Astrocyte (in vitro differentiated cells and primary cell): ENCODE data around the gene NUTM2B.
"Not testable (repeated sequence)": the region's sequence is repeated elsewhere in the genome, so short reads cannot be mapped to it uniquely, and the experiment has no call there.

Source experiments
- CTCF ChIP-seq: IDR thresholded peaks from 2 replicates; pipeline ENCODE4 v1.5.1; 2011; ENCODE audit warnings: low read depth, mild to moderate bottlenecking, inconsistent platforms, low read length, moderate library complexity; ENCODE audit not compliant: insufficient read depth
- EZH2 ChIP-seq: IDR thresholded peaks from 2 replicates; pipeline ENCODE4 v1.6.1; 2012; ENCODE audit warnings: mild to moderate bottlenecking, low read length, inconsistent platforms; ENCODE audit not compliant: insufficient read depth

- TF ChIP-seq CTCF, EZH2: not testable (repeated sequence)
Observed at GRCh38 chr10:79697141-79697540, 5.9 kb upstream of the NUTM2B start.
